ENCODE measurements around the gene HPX.
"Not testable (repeated sequence)": the region's sequence is repeated elsewhere in the genome, so short reads cannot be mapped to it uniquely, and the experiment has no call there.

HPX gene

DNA sequence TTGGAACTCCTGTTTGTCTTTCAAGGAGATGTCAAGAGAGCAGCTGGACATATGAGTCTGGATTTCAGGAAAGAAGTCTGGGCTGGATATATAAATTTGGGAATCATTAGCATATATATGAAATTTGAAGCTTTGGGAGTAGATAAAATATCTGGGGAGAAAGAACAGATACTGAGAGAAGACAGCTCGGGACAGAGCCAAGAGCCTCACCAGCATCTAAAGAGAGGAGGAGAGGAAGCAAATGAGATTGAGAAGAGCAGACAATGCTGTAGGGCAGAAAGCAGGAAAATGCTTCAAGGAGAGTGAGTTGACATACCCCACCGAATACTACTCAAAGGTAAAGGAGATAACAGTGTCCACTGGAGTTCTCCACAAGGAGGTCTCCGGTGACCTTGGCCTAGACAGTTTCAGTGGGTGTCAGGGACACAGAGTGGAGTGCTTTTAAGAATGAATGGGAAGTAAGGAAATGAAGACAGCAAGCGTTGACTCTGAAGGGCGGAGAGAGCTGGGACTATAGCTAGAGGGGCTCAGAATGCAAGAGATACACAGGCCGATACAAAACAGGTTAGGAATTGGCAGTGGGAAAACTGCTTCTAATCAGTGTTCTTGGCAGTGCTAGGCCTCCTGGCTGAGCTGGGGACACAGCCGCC is 22.8 kb downstream of the HPX start:
- no peak for DNase-seq (ENCODE audit: low read depth in 3 of 3, low spot score in 1 of 3)

DNA sequence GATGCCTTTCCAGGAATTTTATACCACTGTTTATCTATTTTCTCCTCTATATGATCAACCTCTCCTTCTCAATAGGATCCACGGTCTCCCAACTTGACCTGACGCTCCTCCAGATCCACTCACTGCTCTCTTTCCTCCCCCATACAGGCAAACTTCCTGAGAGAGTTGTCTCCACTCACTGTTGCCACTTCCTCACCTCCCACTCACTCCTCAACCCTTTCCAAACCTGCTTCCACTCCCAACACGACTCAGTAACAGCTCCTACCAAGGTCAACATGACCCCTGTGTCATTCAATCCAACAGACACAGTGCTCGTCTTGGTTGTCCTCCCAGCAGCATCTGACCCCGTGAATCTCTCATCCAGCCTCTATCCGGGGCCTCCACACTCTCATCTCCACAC is 25.0 kb downstream of the HPX start:
- DNase-seq (ENCODE audit: low read depth in 3 of 3, low spot score in 1 of 3), result no peak

DNA sequence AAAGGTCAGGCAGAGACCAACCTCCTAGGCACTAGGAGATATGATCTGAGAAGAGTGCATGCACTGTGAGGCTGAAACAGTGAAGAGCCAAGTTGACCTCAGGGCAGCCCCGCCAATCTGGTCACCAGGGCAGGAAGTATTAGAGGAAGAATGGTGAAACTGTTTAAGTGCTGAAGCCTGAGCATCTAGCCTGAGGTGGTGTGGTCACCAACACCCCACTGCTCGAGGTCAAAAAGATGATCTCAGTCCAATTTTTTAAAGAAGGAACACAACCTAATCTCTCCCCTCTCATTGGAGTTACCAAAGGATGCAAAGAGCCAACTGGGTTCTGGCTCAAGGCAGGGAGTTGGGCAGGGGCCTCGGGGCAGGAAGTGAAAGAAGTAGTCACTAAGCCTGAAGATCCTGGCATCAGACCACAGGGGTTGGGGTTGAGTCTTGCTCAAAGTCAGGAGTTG is 25.9 kb downstream of the HPX start:
- DNase-seq (ENCODE audit: low read depth in 3 of 3, low spot score in 1 of 3), result no peak

DNA sequence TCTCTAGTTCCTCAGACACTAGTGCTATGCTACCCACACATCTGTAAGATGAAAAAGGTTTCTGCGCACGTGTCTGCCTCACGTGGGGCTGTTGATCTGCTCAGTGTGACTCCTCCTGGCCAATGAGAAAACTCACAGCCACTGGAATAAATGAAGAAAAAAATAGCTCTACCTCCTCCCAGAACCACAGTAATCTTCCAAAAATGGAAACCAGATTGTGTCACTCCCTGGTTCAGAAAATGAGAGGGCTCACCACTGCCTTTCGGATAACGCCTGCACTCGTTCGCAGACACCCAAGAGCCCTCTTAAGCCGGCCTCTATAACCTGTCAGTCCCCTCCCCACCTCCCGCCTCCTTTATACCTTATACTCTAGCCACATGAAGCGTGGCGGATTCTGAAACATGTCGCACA is 27.0 kb downstream of the HPX start:
- DNase-seq (ENCODE audit: low read depth in 3 of 3, low spot score in 1 of 3), result peak in 1 of 3 donors; percentile 44

DNA sequence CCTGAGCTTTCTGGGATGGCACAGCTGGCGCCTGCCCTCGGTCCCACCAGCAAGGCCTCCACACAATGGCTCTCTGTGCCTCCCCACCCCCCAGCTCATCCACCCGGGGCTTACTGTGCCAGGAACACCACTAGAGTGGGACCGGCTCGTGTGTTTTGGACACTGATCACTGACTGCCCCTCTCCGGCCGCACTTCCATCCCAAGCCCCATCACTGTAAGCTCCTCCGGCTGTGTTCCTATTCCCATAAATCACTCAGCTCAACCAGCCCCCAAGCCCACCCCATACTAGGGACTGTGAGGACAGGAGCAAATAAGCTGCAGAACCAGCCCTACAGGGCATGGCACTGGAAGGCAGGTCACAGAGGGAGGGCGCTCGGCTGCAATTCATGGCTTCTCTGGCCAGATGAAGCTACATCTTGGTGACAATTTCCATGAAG is 29.2 kb downstream of the HPX start:
- DNase-seq (ENCODE audit: low read depth in 3 of 3, low spot score in 1 of 3), result no peak

DNA sequence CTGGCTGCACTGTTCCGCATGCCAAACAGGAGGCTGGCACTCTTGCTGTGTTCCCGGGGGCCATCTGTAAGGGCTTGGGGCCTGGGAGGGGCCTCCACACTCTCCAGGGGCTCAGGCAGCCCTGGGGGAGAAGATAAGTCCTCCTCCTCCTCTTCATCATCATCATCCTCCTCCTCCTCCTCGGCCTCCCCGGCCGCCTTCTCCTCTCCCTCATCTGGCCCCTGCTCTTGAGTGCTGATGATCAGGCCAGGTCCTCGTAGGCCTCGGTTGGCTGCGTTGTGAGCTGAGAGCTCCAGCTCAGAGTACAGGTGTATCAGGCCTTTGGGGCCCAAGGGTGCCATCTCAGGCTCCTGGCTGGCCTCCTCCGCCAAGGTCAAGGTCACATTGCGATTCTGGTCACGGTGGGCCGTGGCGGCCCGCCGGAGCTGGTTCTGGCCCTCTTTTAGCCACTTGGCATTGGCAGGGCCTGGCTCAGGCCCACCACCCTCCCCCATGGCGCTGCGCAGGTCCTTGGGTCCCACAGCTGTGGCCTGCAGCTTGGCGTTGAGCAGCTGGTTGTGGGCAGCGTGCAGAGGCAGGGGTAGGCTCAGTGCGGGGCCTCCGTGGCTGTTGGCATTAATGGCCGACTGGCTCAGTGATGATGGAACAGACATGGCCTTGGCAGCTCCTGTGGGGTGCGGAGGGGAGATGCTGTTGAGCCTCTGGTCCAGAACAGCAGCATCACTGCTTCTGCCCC is 29.9 kb downstream of the HPX start:
- no peak for DNase-seq (ENCODE audit: low read depth in 3 of 3, low spot score in 1 of 3)

DNA sequence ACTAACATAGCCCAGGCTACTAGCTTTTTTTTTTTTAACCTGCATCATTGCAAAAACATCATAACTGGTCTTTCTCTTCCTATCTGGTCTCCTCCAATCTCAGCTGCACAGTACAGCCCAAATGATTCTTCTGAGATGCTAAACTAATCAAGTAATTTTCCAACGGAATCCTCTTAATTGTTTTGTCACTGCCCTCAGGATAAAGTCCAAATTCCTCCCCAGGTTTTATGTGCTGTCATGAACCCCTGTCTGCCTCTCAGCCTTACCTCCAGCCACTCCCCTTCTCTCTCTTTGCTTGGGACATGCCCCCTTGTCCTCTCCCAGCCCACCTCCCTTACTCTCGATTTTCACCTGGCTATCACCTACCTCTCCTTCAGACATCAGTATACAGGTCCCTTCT is 34.4 kb downstream of the HPX start:
- DNase-seq (ENCODE audit: low read depth in 3 of 3, low spot score in 1 of 3), result no peak

DNA sequence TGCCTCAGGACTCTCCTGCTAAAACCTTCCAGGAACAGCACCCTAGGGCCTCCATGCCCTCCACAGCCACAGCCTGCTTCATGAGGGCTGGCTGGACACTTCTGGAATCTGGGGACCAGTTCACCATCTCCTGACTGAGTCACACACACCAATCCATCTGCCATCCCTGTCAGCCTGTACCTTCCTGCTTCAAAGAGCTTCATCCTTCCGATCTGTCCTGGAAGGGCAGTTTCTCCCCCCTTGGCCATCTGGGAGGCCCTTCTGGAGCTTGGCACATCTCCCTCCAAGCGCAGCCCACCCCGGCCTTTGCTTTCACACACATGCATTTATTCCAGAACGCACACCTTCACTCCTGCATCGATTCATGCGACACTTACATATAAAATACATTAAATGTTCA is 34.9 kb downstream of the HPX start:
- DNase-seq (ENCODE audit: low read depth in 3 of 3, low spot score in 1 of 3), result no peak

DNA sequence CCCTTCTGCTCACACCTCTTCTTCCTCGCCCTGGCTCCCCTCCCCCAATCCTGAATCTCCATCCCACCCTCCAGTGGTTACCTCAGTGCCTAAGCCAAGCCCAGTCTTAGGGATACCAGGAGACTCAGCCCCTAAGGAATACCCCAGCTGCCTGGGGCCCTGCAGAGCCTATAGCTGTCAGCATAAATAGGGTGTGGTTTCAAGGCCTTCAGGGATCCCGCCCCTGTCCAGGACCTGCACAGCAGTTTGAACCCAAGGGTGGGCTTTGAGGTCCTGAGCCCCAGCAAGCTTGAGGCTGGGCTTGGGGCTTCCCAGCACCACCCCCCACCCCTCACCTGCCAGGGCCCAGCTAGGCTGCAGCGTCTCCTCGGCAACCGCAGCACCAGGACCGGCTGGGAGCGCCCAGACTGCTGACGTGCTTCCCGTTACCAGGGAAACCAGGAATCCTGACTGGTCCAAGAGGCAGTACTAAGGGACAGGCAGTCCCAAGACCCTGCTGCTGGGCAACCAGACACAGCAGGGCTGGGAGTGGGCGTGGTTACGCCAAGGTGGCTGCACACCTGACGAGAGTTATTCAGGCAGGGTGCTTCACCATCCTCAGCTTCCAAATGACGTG is 35.6 kb downstream of the HPX start:
- no peak for DNase-seq (ENCODE audit: low read depth in 3 of 3, low spot score in 1 of 3)

DNA sequence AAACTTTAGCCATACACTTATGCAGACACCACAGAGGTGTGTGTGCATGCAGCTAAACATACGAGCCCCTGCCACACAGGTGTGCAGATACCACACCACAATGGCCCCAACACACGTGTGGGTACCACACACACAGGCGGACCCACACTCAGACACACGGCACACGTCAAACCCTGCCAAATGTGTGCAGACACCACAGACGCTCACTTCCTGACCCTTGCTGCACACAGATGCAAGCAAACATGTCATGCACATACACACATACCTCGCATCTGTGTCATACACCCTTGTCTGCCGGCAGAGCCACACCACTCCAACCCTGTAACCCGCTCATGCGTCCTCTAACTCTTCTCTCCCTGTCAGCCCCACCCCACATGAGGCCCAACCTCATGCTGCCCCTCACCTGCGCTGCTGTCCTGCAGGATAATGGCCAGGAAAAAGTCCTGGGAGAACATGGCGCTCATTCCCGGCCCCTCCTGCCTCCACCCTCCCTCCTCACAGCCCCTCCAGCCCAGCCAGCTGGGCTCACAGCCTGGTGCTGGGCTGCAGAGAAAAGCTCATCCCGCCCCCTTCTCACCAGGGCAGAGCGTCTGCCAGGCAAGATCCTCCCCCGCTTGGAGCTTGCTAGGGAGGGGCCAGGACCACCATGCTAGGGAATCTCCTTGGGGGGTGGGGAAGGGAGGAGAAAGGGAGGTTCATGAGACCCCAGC is 36.3 kb downstream of the HPX start:
- DNase-seq (ENCODE audit: low read depth in 3 of 3, low spot score in 1 of 3), result no peak

DNA sequence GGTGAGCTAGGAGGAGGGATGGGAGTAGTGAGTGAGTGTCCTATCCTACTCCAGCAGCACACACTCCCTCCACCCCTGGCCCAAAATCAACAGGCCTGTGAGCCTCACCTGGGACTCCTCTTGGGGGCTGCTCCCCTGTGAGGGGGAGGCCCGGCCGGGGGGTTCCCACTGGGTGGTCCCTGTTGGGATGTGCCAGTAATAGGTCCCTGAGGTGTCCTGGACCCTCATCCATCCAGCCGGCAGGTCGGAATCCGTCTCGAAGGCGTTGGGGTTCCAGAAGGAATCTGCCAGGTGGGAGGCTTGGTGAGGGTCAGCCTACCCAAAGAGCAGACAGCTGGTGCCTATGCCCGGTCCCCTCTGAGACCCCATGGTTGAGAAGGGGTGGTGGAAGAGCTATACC is 37.2 kb downstream of the HPX start:
- DNase-seq (ENCODE audit: low read depth in 3 of 3, low spot score in 1 of 3), result no peak

DNA sequence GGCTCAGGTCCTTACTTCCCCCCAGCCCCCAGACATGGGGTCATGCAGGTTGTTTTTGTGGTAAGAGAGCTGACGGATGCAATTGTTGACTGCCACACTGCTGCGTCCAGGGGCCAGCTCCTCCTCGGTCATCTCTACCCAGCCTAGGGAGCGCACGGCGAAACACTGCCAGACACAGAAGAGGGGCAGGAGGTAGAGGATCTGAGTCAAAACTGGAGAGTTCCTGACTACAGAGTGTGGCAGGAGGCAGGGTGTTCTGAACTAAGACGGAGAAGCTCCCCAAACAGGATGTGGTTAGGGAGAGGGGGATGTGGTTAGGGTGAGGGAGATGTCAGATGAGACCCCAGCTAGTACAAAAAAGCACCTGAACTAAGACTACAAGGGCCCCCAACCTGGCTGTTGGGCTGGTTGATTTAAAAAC is 38.2 kb downstream of the HPX start:
- DNase-seq (ENCODE audit: low read depth in 3 of 3, low spot score in 1 of 3), result peak in 2 of 3 donors; percentile 38 to 45

DNA sequence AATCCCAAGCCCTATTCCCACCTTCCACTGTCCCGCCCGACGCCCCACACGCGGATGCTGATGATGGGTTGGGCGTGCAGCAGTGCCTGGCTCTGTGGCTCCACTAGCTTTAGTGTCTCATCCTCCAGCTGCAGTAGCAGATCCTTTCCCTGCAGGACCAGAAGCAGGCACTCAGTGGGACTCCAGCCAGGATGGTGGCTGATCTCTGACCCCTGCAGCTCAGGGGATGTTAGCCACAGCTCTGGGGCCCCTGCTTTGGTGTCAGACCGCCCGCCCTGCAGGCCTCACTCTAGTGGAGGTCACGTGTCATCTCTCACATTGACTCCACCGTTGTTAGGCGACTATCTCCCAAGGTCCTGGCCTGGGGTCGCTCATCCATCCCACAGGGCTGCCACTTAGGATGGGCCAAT is 38.7 kb downstream of the HPX start:
- DNase-seq (ENCODE audit: low read depth in 3 of 3, low spot score in 1 of 3), result no peak

DNA sequence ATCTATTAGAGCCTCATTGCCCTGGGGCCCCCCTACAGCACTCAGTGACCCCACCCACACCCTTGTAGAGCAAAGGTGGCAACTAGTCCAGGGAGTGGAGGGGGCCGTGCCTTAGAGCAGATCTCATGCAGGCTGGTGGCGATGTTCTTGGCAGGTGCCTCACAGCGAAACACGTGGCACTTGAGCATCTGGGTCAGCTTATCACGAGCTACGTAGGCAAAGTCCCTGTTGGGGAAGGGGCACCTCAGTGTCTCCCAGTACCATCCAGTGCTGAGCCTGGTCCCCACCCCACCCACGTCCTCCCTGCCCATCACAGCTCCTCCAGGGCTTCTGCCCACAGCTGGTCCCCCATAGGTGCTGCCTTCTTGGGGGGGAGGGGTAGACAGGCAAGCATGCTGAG is 39.3 kb downstream of the HPX start:
- DNase-seq (ENCODE audit: low read depth in 3 of 3, low spot score in 1 of 3), result no peak

DNA sequence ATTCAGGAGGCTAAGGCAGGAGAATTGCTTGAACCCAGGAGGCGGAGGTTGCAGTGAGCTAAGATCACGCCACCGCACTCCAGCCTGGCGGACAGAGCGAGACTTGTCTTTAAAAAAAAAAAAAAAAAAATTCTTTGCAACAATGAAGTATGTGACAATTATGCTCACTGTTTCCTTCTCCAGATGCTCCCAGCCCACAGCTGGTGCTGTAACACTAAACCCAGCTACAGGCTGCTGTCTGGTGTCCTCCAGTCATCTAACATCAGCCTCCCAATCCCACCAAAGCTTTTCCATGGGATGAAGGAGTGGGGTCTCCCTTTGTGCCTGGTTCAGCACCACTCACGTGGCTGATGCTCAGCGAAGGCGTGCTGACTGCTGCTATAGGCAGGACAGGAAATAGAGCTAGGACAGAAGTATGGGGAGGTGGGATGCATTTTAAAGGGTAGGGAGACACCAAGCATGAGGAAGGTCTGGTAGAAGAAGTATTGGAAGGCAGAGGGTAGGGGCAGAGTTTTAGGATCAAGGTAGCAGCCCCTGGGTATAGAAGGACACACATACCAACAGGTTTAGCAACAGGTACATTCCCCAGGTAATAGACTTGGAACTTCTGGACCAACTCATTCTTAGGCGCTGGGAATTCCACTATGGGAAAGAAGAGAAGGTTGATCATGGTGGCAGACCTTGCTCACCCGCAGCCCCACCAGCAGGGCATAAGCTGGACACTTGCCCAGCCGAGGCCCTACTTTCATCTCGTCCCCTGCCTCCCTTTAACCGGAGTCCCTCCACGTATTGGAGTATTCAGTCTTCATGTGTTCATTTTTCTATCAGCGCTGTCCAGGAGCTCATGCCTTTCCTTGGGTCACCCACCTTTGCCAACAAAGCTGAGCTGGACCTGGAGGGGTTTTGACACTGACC is 40.1 kb downstream of the HPX start:
- no peak for DNase-seq (ENCODE audit: low read depth in 3 of 3, low spot score in 1 of 3)

DNA sequence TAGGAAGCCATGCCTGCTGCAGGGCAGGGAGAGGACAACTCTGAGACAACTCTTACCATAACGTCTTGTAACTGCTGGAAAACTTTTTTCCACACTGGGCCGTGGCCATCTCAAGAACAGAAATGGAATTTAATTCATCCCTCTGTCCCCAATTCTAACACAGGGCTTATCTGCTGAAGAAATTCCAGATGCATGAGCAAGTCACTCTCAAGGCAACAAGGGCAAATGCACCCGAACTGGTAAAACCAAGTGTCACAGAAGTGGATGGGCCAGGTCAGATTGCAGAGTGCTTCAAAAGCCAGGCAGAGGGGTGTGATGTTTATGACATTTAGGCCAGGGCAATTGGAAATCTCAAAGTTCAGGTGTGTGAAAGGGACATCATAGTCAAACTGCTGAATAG is 43.2 kb downstream of the HPX start:
- no peak for DNase-seq (ENCODE audit: low read depth in 3 of 3, low spot score in 1 of 3)

DNA sequence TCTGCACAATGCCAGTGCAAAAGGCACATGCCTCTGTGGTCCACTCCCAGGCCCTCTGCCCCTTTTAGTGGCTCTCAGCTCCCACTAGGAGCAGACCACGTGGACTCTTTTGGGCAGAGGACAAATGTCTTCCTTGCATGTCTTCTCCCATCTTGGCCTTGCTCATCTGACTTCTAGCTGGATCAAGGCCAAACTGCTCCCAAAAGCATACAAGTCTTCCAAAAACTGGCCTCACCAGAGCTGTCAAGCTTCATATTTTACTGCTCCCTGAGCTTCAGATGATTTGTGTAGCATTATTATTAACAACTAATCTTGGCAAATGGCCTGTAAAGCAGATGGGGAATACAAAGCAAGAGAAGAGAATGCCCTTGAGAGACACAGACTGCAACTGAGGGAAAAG is 43.6 kb downstream of the HPX start:
- DNase-seq (ENCODE audit: low read depth in 3 of 3, low spot score in 1 of 3), result no peak

DNA sequence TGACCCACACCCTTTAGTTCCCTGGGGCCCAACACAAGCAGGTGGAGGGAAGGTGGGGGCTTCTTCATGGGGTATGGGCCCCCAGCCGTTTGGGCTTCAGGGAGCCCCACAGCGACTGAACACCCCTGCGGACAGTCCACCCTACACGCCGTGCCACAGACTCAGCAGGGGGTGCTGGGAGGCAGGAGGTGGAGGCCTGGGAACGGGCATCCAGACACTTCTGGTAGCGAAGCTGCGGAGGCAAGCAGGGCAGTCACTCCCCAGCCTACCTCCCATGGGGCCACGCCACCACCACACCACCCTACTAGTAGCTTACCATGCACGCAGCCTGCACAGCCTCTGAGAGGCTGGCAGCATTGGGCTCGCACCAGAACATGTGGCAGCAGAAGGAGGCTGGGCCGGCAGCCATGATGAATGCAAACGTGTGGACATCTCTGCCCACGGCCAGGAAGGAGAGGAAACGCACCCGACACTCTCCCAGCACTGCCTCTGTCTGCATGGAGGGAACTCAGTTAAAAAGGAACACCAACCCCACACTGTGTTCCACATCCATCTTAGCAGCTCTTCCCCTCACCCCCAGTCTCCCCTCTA is 45.2 kb downstream of the HPX start:
- no peak for DNase-seq (ENCODE audit: low read depth in 3 of 3, low spot score in 1 of 3)

DNA sequence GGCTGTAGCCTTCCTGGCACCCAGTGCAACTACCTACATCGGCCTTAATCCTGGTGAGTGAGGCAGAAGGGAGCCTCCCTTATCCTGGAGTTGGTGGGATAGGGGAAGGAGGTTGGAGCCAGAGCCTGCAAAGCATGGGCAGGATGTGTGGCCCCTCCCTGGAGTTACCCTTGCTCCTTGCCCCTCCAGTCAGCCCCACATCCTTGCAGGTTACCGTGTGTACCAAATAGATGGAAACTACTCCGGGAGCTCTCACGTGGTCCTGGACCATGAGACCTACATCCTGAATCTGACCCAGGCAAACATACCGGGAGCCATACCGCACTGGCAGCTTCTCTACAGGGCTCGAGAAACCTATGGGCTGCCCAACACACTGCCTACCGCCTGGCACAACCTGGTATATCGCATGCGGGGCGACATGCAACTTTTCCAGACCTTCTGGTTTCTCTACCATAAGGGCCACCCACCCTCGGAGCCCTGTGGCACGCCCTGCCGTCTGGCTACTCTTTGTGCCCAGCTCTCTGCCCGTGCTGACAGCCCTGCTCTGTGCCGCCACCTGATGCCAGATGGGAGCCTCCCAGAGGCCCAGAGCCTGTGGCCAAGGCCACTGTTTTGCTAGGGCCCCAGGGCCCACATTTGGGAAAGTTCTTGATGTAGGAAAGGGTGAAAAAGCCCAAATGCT is 46.7 kb downstream of the HPX start:
- no peak for DNase-seq (ENCODE audit: low read depth in 3 of 3, low spot score in 1 of 3)

DNA sequence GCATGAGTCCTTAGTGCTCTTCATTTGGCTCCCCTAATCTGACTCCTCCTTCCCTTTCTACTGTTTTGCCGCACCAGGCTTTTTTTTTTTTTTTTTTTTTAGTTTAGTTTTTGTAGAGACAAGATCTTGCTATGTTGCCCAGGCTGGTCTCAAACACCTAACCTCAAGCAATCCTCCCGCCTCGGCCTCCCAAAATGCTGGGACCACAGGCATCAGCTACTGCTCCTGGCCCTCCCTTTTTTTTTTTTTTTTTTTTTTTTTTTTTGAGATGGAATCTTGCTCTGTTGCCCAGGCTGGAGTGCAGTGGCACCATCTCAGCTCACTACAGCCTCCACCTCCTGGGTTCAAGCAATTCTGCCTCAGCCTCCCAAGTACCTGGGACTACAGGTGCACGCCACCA is 48.5 kb downstream of the HPX start:
- DNase-seq (ENCODE audit: low read depth in 3 of 3, low spot score in 1 of 3), result not testable (repeated sequence)
